ENCODE results near the gene RUSC2.
"Not testable (repeated sequence)": the region's sequence is repeated elsewhere in the genome, so short reads cannot be mapped to it uniquely, and the experiment has no call there.

DNA sequence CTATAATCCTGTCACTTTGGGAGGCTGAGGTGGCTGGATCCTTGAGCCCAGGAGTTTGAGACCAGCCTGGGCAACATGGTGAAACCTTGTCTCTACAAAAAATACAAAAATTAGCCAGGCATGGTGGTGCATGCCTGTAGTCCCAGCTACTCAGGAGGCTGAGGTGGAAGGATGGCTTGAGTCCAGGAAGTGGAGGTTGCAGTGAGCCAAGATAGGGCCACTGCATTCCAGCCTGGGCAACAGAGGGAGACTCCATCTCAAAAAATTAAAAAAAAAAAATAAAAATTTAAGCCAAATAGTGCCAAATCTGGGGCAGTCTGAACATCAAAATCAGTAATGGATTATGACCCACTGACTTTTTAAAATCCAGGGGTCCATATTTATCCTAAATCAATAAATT, 33.6 kb downstream of the RUSC2 start:
- TF ChIP-seq, protein P1, sequence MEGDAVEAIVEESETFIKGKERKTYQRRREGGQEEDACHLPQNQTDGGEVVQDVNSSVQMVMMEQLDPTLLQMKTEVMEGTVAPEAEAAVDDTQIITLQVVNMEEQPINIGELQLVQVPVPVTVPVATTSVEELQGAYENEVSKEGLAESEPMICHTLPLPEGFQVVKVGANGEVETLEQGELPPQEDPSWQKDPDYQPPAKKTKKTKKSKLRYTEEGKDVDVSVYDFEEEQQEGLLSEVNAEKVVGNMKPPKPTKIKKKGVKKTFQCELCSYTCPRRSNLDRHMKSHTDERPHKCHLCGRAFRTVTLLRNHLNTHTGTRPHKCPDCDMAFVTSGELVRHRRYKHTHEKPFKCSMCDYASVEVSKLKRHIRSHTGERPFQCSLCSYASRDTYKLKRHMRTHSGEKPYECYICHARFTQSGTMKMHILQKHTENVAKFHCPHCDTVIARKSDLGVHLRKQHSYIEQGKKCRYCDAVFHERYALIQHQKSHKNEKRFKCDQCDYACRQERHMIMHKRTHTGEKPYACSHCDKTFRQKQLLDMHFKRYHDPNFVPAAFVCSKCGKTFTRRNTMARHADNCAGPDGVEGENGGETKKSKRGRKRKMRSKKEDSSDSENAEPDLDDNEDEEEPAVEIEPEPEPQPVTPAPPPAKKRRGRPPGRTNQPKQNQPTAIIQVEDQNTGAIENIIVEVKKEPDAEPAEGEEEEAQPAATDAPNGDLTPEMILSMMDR (conservative IDR thresholded peaks at IDR 0.05; ENCODE audit: low read length), result not testable (repeated sequence)
- TF ChIP-seq EZH2phosphoT487 (IDR thresholded peaks at IDR 0.05; ENCODE audit: borderline replicate concordance, low read depth, low read length), result not testable (repeated sequence)

Data from OCI-LY7 (cell line).